ENCODE results near the gene MIER3. TPM values are rescaled to one million over a fixed set of nuclear protein-coding genes. Genes with fewer than 3 reads are reported as not detected.

The MIER3 gene
- total and polyA plus RNA-seq, 2 experiments from 2014 or later = 5.3 to 20.0 TPM

DNA sequence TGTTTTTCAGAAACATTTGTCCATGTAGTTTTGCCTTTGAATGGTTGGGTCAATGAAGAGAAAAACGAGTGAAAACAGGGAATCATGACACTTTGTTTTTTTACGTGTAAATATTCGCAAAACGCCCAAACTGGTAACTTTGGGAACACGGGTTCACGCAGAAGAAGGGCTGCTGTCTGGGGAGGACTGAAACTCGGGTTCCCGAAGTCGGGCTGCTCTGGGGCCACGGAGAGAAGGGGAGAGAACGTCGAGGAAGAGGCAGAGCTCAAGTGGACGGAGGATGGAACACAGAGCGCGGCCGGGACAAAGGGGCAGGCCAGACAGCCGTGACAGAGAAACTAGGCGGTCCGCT, 43.0 kb downstream of the MIER3 start:
- Histone ChIP-seq H3K27ac (peak overlapping the region; percentile 89), H3K36me3 (ENCODE audit: low read depth) (no peaks in the 10 kb centered on the region), H3K4me1 (ENCODE audit: insufficient read depth) (peaks cover 5% of the 10 kb centered on the region; the same call in 1 of the 2 replicates), H3K4me3 (peak overlapping the region; percentile 82), H3K9ac (peak overlapping the region; percentile 88), H3K9me3 (ENCODE audit: low read depth) (no peaks in the 10 kb centered on the region), H3F3A (ENCODE audit: insufficient read depth) (peaks cover 23% of the 10 kb centered on the region), H4K20me1 (ENCODE audit: insufficient read depth) (no peaks in the 10 kb centered on the region), H3K79me2 (ENCODE audit: insufficient read depth) (no peaks in the 10 kb centered on the region), H3K9me2 (ENCODE audit: insufficient read depth) (no peaks in the 10 kb centered on the region), H3K27me3 (replicated peaks; ENCODE audit: insufficient read depth) (0 out of 2 replicates have a peak, but pooled peaks cover 6% of the 10 kb centered on the region), H3K4me2 (ENCODE audit: unreplicated experiment) (peak overlapping the region; percentile 95), H2AFZ (peak overlapping the region; percentile 100)
- TF ChIP-seq EZH2 (IDR thresholded peaks at IDR 0.05; ENCODE audit: insufficient read depth, poor library complexity, severe bottlenecking) (no peak), EZH2phosphoT487 (IDR thresholded peaks at IDR 0.05; ENCODE audit: insufficient read depth, low read depth) (no peak)
- in situ Hi-C loops (cut with MboI) = loop anchor here (25.0 kb wide), 1 partner anchor 1553 kb away; the partner anchor contains the start of gene PLK2
- DNase-seq = no peak
- WGBS, 2 experiments (ENCODE audit: low coverage in 1 of 2, low lambda C conversion rate in 2 of 2, missing lambda C conversion rate in 2 of 2) = 1 to 2% methylated on average over 19 of the region's 19 CpGs

DNA sequence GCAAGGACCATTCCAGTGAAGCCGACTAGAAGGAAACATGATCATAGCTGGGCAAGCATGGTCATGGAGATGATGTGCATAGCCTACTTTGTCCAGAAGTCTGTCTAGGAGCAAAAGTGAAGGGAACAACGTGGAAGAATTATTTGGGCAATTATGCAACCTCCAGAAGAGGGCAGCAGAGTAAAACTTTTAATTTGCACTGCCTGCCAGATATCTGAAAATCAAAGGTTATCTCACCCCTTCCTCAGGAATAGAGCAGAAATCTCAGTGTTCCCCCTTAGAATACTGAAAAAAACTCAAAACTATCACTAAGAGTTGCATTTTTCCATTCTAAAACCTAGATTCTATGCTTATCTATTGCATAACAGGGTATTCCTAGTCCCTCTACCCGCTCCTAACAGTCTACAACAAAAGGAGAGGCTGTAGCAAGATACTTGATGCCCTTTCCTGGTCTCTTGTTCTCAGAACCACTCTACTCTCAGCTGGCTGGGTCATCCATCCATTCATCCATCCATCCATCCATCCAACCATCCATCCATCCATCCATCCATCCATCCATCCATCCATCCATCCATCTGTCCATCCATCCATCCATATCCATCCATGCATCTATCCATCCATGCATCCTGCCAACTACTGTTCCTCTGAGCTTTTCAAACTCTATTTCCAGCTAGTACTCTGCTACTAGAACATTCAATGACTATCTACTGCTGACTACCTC, 50.9 kb downstream of the MIER3 start:
- no peaks in the 10 kb centered on the region for H3K79me2 ChIP-seq (ENCODE audit: insufficient read depth)
- TF ChIP-seq EZH2 (IDR thresholded peaks at IDR 0.05; ENCODE audit: insufficient read depth, poor library complexity, severe bottlenecking) (no peak), EZH2phosphoT487 (IDR thresholded peaks at IDR 0.05; ENCODE audit: insufficient read depth, low read depth) (no peak)
- H3K4me1 ChIP-seq (ENCODE audit: insufficient read depth) = peaks cover 4% of the 10 kb centered on the region; the same call in 1 of the 2 replicates
- WGBS, 2 experiments (ENCODE audit: low coverage in 1 of 2, low lambda C conversion rate in 2 of 2, missing lambda C conversion rate in 2 of 2) = 31 to 34% methylated on average over 3 of the region's 3 CpGs
- 0 out of 2 replicates have a peak, but pooled peaks cover 5% of the 10 kb centered on the region for H3F3A ChIP-seq (ENCODE audit: insufficient read depth)
- no peaks in the 10 kb centered on the region for H3K9me3 ChIP-seq (ENCODE audit: low read depth)
- no peak overlapping the region for H3K27ac ChIP-seq
- no peaks in the 10 kb centered on the region for H3K36me3 ChIP-seq (ENCODE audit: low read depth)
- no peaks in the 10 kb centered on the region for H4K20me1 ChIP-seq (ENCODE audit: insufficient read depth)
- no peaks in the 10 kb centered on the region for H3K27me3 ChIP-seq (replicated peaks; ENCODE audit: insufficient read depth)
- peak overlapping the region; percentile 67; the same call in 1 of the 2 replicates for H2AFZ ChIP-seq
- peak overlapping the region; percentile 88 for H3K4me2 ChIP-seq (ENCODE audit: unreplicated experiment)
- DNase-seq = peak; percentile 64
- H3K4me3 ChIP-seq = peak overlapping the region; percentile 52
- no peaks in the 10 kb centered on the region for H3K9me2 ChIP-seq (ENCODE audit: insufficient read depth)
- in situ Hi-C loops (cut with MboI) = loop anchor here (25.0 kb wide), 1 partner anchor 1561 kb away; the partner anchor contains the start of gene PLK2
- H3K9ac ChIP-seq = 0 out of 2 replicates have a peak overlapping the region, but pooled peaks have one; percentile 15

DNA sequence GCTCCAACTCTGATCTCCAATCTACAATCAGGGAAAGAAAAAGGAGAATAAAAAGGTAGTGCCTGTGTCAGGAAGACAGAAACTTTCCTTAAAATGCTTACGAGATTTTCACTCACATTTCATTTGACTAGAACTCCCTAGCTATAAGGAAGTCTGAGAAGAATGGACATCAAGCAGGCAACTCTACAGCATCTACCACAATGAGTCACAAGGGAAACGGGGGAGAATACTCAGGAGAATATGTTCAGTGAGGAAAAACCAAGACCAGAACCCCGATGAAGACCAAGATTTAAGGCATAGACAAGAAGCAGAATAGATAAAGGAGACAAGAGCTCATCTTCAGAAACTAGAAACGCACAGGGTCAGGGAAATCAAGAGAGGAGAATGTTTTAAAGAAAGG, 51.5 kb downstream of the MIER3 start:
- Histone ChIP-seq H3K27ac (no peak overlapping the region), H4K20me1 (ENCODE audit: insufficient read depth) (no peaks in the 10 kb centered on the region), H3K4me3 (peak overlapping the region; percentile 52), H3K27me3 (replicated peaks; ENCODE audit: insufficient read depth) (no peaks in the 10 kb centered on the region), H3K9me3 (ENCODE audit: low read depth) (no peaks in the 10 kb centered on the region), H3K4me1 (ENCODE audit: insufficient read depth) (peaks cover 4% of the 10 kb centered on the region; the same call in 1 of the 2 replicates), H3K4me2 (ENCODE audit: unreplicated experiment) (peak overlapping the region; percentile 88), H2AFZ (peak overlapping the region; percentile 67; the same call in 1 of the 2 replicates), H3F3A (ENCODE audit: insufficient read depth) (0 out of 2 replicates have a peak, but pooled peaks cover 5% of the 10 kb centered on the region), H3K9ac (0 out of 2 replicates have a peak overlapping the region, but pooled peaks have one; percentile 15), H3K36me3 (ENCODE audit: low read depth) (no peaks in the 10 kb centered on the region), H3K79me2 (ENCODE audit: insufficient read depth) (no peaks in the 10 kb centered on the region), H3K9me2 (ENCODE audit: insufficient read depth) (no peaks in the 10 kb centered on the region)
- TF ChIP-seq EZH2 (IDR thresholded peaks at IDR 0.05; ENCODE audit: insufficient read depth, poor library complexity, severe bottlenecking) = no peak
- no peak for TF ChIP-seq EZH2phosphoT487 (IDR thresholded peaks at IDR 0.05; ENCODE audit: insufficient read depth, low read depth)
- WGBS, 2 experiments (ENCODE audit: low coverage in 1 of 2, low lambda C conversion rate in 2 of 2, missing lambda C conversion rate in 2 of 2) = 24 to 33% methylated on average over 4 of the region's 4 CpGs
- peak; percentile 63 for DNase-seq
- in situ Hi-C loops (cut with MboI) = loop anchor here (25.0 kb wide), 1 partner anchor 1562 kb away; the partner anchor contains the start of gene PLK2

DNA sequence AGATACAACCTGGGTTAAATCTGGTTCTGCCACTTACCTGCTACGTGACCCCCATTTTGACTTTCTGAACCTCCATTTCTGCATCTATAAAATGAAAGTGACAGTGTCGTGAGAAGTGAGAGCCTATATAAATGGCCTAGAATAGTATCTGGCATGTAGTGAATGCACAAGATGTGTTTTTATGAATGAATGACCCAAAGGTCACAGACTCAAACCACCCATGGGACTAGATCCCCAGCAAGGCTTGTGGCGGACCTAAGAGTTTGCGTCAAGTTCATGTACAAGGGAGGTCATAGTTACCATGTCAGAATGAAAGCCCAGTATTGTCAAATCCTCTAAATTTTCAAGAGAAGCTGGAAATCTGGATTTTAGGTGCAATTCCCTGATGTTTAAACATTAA, 53.7 kb downstream of the MIER3 start:
- WGBS, 2 experiments (ENCODE audit: low coverage in 1 of 2, low lambda C conversion rate in 2 of 2, missing lambda C conversion rate in 2 of 2) = 92 to 94% methylated on average over 4 of the region's 4 CpGs
- Histone ChIP-seq H3K9ac (no peak overlapping the region), H4K20me1 (ENCODE audit: insufficient read depth) (no peaks in the 10 kb centered on the region), H3K79me2 (ENCODE audit: insufficient read depth) (no peaks in the 10 kb centered on the region), H3K4me1 (ENCODE audit: insufficient read depth) (peaks cover 4% of the 10 kb centered on the region; the same call in 1 of the 2 replicates), H3K9me3 (ENCODE audit: low read depth) (no peaks in the 10 kb centered on the region), H3K36me3 (ENCODE audit: low read depth) (0 out of 2 replicates have a peak, but pooled peaks cover 7% of the 10 kb centered on the region), H3F3A (ENCODE audit: insufficient read depth) (0 out of 2 replicates have a peak, but pooled peaks cover 5% of the 10 kb centered on the region), H3K9me2 (ENCODE audit: insufficient read depth) (no peaks in the 10 kb centered on the region), H3K27me3 (replicated peaks; ENCODE audit: insufficient read depth) (no peaks in the 10 kb centered on the region), H3K4me3 (no peak overlapping the region), H2AFZ (no peak overlapping the region), H3K4me2 (ENCODE audit: unreplicated experiment) (no peak overlapping the region), H3K27ac (no peak overlapping the region)
- in situ Hi-C loops (cut with MboI) = no loop called here
- DNase-seq = no peak
- no peak for TF ChIP-seq EZH2 (IDR thresholded peaks at IDR 0.05; ENCODE audit: insufficient read depth, poor library complexity, severe bottlenecking)
- TF ChIP-seq EZH2phosphoT487 (IDR thresholded peaks at IDR 0.05; ENCODE audit: insufficient read depth, low read depth) = no peak
